CD4-positive, alpha-beta T cell treated with Interleukin-15 for 4 hours (primary cell): ENCODE results near the gene PEX5L.
"Not testable (repeated sequence)": the region's sequence is repeated elsewhere in the genome, so short reads cannot be mapped to it uniquely, and the experiment has no call there.

Experiments used
- DNase-seq: peaks from one replicate; pipeline ENCODE4 v3.0.0-alpha.2; 2020; ENCODE audit warnings: low spot score

The PEX5L gene

DNA sequence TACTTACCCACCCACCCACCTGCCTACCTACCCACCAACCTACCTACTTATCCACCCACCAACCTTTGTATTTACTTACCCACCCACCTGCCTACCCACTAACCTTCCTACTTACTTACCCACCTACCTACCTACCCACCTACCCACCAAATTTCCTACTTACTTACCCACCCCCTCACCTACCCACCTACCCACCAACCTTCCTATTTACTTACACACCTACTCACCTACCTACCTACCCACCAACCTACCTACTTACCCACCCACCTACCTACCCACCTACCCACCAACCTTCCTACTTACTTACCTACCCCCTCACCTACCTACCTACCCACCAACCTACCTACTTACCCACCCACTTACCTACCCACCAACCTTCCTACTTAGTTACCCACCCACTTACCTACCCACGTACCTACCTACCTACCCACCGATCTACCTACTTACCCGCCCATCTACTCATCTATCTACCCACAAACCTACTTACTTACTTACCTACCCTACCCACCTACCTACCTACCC lies 204.3 kb downstream of the PEX5L start:
- no peak for DNase-seq

DNA sequence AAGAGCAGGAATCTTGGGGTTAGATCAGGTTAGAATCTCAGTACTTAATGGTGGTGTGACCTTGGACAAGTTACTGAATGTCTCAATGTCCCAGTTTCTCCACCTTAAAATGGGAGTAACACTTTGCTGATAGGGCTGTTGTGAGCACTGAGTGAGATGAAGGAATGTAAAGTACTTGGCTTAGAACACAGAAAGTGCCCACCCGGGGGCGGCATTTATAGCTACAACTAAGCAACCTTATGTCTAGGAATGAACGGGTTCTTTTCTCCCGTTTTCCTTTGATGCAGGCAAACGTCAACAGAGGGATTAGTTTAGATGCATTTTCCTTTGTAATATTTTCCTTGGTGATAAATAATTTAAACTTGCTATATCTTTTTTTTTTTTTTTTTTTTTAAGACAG lies 207.3 kb downstream of the PEX5L start:
- DNase-seq = no peak

DNA sequence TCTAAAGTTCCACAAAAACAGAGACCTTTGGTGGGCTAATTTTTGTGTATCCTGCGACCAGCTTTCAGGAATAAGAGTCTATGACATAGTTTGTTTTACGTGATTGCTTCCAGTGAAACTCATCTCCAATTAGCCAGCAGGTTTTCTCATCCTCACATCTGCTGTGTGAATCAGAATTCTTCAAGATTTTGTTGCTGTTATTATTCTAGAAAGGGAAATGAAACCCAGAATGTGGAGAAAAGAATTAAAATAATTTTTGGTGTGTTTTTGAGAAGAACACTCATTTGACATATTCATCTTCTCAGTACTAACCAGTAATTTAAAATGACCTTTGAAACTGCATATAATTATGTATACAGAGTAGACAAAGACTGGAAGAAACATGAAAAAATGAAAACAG lies 208.0 kb downstream of the PEX5L start:
- no peak for DNase-seq

DNA sequence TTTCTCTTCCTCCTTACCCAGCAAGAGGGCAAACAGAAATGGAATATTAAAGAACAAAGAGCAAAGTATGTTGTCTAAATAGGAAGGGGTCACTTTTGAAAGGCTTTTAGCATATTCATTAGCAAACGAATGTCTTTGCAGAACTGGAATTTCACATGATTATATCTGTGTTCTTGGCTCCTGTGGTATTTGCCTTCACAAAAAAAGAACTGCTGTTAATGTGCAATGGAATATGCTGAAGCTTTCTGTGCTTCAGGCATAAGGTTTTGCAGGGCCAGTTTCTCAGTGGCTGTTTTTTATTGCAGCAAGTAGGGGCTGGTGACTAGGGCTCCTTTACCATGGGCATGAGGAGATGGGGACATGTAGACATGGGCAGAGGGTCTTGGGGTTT lies 210.5 kb downstream of the PEX5L start:
- DNase-seq = no peak

DNA sequence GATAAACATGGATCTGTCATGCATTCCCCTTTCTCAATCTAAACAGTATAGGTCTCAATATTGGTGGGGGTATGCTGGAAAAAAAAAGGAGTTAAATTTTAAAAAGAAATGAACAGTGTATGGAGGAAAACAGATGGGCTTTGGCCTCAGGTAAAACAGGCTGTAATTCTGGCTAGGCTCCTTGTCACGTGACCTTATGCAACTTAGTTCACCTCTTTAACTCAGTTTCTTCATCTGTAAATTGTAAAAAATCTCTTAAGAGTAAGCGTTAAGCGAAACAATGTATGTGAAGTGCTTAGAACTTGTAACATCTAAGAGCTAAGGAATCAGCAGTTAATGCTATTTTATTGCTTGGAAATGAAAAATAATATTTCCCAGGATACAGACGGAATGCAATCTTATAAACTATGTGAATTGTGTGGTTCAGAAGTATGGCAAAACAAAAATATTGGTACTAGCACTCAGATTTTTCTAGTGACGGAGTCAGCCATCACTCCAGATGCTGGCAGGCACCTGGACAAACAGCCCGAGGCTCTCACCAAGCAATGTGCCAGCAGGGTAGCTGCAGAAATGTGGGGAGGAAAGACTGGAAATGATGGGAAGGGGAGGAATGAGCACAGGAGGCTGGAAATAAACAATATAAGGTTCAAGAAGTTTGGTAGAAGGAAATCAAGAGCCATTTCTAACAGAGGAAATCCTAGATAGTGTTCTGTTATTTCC lies 211.1 kb downstream of the PEX5L start:
- no peak for DNase-seq

DNA sequence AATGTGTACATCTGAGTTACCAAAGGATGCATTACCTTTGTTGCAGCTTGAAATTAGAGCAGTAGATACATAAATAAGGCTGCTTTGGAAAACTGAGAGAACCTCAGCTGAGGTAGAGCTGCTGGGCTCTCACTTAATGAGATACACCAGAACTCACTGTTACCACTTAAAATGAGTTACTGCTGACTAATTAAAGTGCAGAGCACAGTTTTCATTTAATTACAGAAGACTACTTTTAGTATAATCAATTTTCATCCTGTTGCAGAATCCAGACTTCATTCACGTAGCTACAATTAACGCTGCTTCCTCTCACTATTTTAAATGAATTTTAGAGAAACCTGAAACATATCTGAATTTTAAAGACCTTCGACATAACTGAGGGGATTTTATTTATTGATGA lies 214.4 kb downstream of the PEX5L start:
- no peak for DNase-seq

DNA sequence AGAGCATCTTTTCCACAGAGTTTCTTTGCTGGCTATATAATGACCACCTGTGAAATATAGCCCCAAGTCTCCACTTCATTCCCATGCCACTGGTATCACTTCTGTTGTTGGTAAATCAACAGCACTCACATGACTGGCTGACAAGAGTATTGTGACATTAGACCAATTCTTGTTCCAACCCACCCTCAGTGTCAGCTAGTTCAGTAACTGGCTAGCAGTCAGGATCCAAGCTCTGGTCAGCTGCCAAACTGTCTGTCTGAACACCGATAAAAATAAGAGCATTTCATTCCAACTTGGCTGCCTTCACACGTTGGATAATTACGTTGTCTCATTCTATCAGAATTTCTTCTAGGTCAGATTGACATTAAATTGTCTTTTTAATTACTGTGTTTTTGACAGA lies 217.4 kb downstream of the PEX5L start:
- no peak for DNase-seq

DNA sequence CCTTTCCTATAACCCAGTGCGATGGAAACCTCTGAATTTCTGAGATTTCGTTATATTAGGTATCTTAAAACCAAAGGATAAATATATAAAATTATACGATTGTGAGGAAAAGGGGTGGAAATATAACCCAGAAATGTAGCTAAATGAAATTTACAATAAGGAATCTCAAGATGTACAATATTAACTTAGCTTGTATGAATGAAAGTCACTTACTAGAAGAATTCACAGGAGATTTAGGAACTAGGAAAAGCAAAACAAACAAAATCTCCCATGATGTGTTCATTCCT lies 224.7 kb downstream of the PEX5L start:
- no peak for DNase-seq

DNA sequence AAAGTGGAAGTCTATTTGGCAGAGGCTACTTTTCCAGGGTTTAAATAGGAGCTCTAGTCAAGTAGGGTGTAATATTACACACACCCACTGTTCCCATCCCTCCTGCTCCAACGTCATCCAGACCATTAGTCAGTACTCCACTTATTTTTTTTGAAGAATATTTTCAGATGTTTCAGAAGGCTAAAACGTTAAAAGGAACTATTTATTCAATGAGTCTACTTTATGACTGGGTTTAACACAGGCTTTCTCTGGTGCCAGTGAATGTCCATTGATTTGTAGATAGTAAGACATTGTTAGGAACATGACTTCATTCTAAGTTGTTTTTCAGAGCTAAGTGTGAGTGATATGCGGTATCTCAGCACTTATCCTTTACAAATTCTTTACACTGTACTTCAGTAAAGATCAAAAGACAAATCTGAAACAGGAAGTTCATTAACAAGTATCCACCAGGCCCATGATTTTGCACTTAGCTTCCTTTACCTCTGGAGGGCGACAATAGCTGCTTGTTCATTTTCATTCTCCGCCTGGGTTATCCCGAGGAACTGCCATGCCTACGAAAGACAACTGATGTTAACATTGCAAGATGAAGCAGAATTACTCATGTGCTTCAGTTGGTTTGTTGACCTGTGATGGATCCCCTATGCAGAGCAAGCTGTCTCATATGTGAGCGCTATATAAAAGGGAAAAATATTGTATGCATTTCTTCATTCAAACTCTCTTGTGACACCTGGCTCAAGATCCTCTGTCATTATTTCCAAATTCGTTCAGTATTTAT lies 225.2 kb downstream of the PEX5L start:
- DNase-seq = no peak

DNA sequence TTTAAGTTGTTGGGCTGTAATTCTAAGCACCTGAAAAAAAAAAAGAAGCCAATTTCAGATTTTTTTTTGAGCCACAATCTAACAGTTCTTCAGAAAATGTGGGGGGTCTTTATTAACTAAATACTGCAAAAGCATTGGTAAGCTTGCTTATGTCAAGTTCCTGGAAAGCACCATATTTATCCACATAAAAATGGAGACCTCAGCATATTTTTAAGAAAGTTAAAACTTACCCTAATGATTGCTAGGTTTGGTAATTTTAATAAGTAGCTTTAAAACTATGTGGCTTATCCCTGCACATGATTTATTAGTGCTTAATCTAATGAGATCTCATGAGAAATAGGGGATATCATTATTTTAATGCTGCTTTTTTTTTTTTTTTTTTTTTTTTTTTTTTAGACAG lies 227.1 kb downstream of the PEX5L start:
- DNase-seq = no peak

DNA sequence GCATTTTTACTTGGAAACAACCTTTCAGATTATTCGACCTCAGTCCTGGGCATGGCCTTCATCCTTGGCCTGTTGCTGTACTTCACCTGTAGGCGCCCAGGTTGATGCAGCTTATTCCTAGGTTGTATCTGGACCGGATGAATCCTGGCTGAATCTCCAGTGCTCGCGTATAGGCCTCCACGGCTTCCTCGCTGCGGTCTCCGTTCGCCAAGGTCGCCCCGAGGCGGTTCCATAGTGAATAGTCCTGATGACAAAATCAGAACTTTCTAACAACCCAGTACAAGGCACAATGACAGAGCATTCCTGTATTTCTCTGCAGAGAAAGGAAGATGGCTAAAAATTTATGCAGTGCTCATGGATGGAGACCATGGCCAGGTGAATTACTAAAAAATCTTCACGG lies 229.1 kb downstream of the PEX5L start:
- DNase-seq = no peak

DNA sequence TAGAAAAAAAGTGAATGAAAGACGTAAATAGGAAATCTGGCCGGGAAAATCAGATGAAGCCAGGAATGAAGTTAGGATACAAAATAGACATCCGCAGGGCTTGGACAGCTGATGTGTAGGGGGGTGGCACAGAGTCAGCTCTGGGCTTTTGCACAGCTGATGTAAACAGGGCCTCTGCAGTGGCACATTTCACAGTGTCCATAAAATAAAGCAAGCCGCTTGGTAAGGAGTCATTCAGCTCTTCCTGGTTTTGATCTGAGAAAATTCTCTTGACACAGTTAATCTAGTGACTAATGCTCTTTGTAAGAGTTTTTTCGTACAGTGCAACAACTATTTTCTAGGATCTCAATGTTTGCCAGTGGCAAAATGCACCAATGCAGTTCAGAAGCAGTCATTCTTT lies 230.6 kb downstream of the PEX5L start:
- DNase-seq = no peak

DNA sequence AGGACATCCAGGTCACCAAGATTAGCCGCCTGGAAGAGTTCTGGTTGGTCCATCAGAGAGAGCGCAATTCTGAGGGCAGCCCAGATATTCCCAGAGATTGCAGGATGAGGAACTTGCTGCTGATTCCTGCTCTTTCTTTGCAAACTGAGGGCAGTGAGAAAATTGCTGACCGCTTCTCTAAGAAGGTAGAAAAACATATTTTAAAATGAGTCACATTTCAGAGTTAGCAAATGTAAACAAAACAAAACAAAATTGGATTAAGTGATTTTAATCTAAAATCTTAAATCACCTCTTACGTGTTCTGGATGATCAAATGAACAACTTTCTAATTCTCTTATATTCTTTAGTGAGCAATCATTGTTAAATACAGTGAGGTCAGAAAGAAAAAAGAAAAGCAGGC lies 234.9 kb downstream of the PEX5L start:
- no peak for DNase-seq

DNA sequence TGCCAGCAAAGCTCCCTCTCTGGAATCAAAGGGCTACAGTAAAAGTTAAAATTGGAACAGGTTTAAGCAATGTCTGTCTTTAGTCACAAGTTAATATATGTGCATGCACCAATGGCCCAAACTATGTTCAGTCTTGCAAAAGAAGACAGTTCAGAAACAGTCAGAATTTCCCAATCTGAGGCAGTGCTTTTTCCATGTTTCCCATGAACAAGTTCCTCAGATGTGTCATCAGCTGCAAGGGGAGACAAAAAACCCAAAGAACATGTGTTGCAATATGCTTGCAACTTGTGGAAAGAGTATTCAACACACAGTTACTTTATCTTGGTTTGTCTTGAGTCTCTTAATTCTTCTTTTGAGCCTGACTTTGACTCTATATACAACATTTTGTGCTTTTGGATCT lies 235.5 kb downstream of the PEX5L start:
- no peak for DNase-seq

DNA sequence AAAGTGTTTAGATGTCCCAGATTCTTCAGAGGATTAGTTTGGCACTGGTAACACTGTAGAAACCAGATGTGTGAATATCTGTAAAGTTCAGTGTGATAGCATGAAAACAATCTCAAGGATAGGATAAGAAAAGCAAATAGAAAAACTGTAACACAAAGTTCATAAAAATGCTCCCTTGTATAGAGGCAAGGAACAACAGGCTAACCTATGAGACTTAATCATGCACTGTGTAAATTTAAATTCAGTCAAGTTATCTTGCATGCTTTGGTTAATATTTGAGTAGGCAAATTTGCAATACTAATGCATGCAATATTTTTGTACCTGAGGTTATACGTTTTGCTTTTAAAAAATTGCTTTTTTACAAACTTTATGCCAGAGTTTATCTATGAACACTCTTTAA lies 239.5 kb downstream of the PEX5L start:
- no peak for DNase-seq

DNA sequence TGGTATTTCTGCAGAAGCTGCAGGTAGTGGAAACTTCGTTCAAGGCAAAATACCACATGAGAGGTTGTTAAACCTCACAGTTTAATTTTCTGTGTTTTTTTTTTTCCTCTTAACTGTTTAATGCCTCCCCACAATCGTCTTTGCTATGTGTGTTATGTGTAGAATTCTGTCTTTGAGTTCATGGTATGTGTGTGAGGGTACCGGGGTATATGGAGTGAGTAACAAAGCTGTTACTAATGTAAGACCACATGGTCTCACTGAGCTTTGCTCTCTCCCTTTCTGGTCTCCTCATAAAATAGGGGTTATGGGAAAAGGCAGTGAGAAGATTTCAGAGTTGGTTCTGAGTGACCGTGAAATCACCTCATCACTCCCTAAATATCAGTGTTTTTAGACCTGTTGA lies 240.3 kb downstream of the PEX5L start:
- no peak for DNase-seq

DNA sequence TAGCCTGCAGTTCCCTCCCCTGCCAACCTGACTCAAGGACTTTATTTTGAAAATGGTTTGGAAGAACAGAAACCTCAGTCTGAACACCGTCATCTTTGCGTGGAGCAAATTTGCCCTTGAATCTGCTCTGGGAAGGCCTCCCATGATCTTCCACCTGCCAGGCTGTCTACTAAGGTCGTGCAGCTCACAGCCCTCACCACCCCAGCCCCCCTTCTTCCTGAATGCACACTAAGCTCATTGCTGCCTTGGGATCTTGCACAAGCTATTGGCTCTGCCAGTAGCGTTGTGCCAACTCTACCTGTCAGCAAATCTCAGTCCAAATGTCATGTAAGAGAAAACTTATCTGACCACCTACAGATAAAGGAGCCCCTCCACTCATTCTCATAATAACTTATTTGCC lies 242.4 kb downstream of the PEX5L start:
- DNase-seq = no peak

DNA sequence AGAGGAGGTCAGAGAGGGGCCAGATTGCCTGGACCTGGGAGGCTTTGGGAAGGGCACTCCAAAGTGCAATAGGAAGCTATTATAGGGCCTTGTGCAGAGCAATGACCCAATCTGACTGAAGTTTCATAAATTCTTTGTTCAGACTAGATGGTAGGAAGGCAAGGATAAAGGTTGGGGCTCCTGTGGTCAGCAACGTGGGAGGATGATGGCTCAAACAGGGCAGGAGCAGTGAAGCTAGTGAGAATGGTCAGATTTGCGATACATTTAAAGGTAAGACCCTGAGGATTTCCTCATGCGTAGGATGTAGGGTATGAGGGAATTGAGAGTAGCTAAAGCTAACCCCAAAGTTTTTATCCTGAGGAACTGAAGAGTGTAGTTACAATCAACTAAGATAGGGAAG lies 244.9 kb downstream of the PEX5L start:
- DNase-seq = no peak

DNA sequence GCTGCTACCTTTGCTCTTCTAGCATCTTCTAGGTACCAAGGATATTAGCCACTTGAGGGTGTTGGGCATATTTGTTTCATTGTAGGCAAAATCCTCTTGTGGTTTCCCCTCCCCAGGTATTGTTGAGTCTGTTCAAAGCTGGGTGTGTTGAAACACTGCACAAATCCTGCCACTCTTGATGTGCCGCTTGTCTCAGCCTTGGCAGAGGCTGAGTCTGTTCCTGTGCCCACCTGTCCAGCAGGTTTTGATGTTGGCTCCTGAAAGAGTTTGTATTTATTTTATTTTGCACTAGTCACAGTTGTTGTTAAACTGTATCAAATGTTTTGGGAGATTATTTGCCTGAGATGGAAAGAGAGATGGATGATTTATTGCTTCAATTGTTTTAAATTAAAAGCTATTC lies 247.7 kb downstream of the PEX5L start:
- no peak for DNase-seq

DNA sequence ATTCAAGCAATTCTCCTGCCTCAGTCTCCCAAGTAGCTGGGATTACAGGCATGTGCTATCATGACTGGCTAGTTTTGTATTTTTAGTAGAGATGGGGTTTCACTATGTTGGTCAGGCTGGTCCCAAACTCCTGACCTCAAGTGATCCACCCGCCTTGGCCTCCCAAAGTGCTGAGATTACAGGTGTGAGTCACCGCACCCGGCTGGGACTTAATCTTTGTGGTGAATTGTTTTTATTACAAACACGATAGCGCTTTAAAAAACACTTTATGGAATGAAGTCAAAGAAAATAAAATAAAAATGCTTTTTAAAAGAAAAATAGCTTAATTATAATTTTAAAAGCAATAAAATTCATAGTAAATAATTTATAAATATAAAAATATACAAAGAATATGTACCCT lies 253.9 kb downstream of the PEX5L start:
- not testable (repeated sequence) for DNase-seq

DNA sequence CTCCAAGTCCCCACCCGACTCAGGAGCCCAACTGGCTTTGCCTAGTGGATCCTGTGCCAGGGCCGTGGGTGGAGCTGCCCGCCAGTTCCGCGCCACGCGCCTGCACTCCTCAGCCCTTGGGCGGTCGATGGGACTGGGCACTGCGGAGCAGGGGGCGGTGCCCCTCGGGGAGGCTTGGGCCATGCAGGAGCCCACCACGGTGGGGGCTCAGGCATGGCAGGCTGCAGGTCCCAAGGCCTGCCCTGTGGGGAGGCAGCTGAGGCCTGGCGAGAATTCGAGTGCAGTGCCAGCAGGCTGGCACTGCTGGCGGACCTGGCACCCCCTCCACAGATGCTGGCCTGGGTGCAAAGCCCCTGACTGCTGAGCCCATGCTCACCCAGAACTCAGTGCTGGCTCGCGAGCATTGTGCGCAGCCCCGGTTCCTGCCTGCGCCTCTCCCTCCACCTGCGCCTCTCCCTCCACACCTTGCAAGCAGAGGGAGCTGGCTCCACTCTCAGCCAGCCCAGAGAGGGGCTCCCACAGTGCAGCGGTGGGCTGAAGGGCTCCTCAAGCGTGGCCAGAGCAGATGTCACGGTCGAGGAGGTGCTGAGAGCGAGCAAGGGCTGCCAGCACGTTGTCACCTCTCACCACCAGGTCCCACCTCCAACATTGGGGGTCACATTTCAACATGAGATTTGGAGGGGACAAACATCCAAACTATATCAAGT lies 261.2 kb downstream of the PEX5L start:
- no peak for DNase-seq

DNA sequence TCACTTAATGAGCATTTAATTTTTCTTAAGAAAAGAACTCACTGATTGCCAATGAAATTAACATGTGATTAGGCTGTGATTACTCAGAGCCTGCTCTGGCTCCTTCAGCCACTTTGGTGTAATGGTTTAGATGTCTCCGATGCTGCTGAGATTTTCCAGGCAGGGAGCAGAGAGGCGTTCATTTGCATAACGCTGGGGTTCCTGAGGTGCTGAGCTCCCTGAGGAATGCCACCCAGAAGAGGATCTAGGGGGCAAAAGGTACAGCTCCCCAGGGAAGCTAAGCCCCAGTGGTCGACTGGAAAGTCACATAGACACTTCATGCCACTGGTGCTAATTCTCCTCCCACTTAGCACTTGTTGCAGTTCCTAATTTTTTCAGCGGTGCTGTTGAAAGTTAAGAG lies 264.4 kb downstream of the PEX5L start:
- no peak for DNase-seq

DNA sequence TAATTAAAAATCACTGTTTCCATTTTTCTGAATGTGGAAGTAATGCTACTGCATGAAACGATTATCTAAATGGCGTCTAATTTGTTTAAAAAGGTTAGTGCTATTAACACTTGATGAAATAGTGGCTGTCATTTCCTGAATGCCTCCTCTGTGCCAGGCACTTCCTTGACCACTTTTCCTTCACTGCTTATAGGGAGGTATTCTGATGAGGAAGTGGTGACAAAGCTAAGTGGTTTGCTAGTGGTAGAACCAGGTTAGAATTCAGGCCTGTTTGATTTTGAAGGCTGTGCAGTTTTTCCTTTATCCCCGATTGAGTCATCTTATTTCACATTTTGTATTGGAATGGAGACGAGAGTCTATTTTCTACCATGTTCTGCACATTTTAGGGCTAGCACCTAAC lies 264.9 kb downstream of the PEX5L start:
- no peak for DNase-seq
